Measurements from ENCODE around the gene ZCCHC7. TPM values are rescaled to one million over a fixed set of nuclear protein-coding genes. Genes with fewer than 3 reads are reported as not detected.

Gene ZCCHC7
- total and polyA plus RNA-seq, 10 of the 15 experiments (the other 5 are each of a cell fraction or from before 2014, with no cell fraction given) = 42.9 to 178 (median 53.3) TPM

DNA sequence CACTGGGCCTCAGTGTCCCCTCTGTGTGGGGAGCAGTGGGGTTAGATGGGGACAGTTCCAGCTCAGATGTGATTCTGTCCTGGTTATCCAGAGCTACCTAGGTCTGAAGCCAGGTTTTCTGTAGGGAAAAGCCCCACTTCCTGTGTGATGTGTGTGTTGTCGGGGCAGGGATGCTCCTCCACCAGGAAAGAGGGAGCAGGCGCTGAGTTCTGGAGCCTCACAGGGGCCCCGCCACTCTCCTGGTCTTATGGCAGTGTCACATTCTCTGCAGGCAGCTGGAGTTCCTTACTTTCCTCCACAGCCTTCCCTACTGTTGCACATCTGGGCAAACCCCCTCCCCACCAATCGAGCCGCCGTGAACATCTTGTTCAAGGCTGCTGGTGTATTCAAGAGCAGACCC lies 263.0 kb downstream of the ZCCHC7 start:
- RAD21 ChIA-PET (ENCODE audit: unreplicated experiment) = interaction anchor here (0.9 to 3.4 kb wide), 11 partner anchors 10 to 303 kb away, joined by 3 to 24 read pairs (median 4); no protein-coding TSS in a partner anchor
- intact Hi-C loops (cut with micrococcal nuclease; ENCODE audit: unreplicated experiment) = no loop called here
- DNase-seq (ENCODE audit: low read depth, low spot score) (no peak), FAIRE-seq (peak; percentile 61), ATAC-seq (no peak)
- in situ Hi-C loops (cut with MboI) = no loop called here
- no TSS peak for BruUV-seq (replicated peaks)
- peak overlapping the region; percentile 58 for H3K4me2 ChIP-seq (ENCODE audit: control insufficient read depth, insufficient read depth)
- peaks cover 60% of the 10 kb centered on the region for H3K4me1 ChIP-seq (ENCODE audit: control insufficient read depth, insufficient read depth, low read length)
- H3K9ac ChIP-seq (ENCODE audit: control insufficient read depth, insufficient read depth, low read length) = peak overlapping the region; percentile 64
- H2AFZ ChIP-seq (ENCODE audit: control insufficient read depth, low read depth, low read length) = peak overlapping the region; percentile 46; the same call in 1 of the 2 replicates
- CTCF ChIA-PET = interaction anchor here (0.9 to 4.0 kb wide), 11 partner anchors 8 to 357 kb away, joined by 3 to 23 read pairs (median 7); no protein-coding TSS in a partner anchor
- H4K20me1 ChIP-seq (ENCODE audit: control insufficient read depth, insufficient read depth) = no peaks in the 10 kb centered on the region
- 58% methylated on average over 6 of the region's 6 CpGs for WGBS (ENCODE audit: insufficient coverage, insufficient replicate concordance, low lambda C conversion rate, missing lambda C conversion rate)
- peaks cover 3% of the 10 kb centered on the region for H3K79me2 ChIP-seq (ENCODE audit: control insufficient read depth, insufficient read depth, low read length)
- TF ChIP-seq ZBTB33 (IDR thresholded peaks at IDR 0.05) (no peak), DPF2 (IDR thresholded peaks at IDR 0.05) (no peak), CEBPB (IDR thresholded peaks at IDR 0.05; ENCODE audit: borderline replicate concordance in 1 of 2, low read depth in 2 of 2, low read length in 2 of 2) (no peak), IRF5 (IDR thresholded peaks at IDR 0.05; ENCODE audit: borderline replicate concordance) (no peak), NFYA (IDR thresholded peaks at IDR 0.05; ENCODE audit: borderline replicate concordance, low read depth, low read length) (no peak), ESRRA (IDR thresholded peaks at IDR 0.05; ENCODE audit: low read length) (no peak), ZNF622 (IDR thresholded peaks at IDR 0.05) (no peak), PAX8 (IDR thresholded peaks at IDR 0.05) (no peak), SMC3 (IDR thresholded peaks at IDR 0.05; ENCODE audit: borderline replicate concordance, low read length) (no peak), ZNF274 (IDR thresholded peaks at IDR 0.05; ENCODE audit: insufficient read depth, insufficient read length) (no peak), PBX3 (IDR thresholded peaks at IDR 0.05; ENCODE audit: insufficient replicate concordance, low read depth, low read length) (no peak), YBX1 (IDR thresholded peaks at IDR 0.05) (no peak)
- TF ChIP-seq, protein P1, sequence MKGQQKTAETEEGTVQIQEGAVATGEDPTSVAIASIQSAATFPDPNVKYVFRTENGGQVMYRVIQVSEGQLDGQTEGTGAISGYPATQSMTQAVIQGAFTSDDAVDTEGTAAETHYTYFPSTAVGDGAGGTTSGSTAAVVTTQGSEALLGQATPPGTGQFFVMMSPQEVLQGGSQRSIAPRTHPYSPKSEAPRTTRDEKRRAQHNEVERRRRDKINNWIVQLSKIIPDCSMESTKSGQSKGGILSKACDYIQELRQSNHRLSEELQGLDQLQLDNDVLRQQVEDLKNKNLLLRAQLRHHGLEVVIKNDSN (IDR thresholded peaks at IDR 0.05; ENCODE audit: borderline replicate concordance, extremely low read length, insufficient read depth, low read depth, low read length) = no peak
- POLR2A ChIA-PET = interaction anchor here (1.5 to 3.3 kb wide), 6 partner anchors 7 to 82 kb away, joined by 3 to 46 read pairs (median 10); no protein-coding TSS in a partner anchor
- H3K9me3 ChIP-seq (replicated peaks; ENCODE audit: control insufficient read depth, insufficient read depth, low read length) = peaks cover 2% of the 10 kb centered on the region; the same call in 2 of the 3 replicates
- SMC1A ChIA-PET (ENCODE audit: uncharacterized antibody, unreplicated experiment) = interaction anchor here (0.7 to 3.6 kb wide), 14 partner anchors 9 to 91 kb away, joined by 3 to 40 read pairs (median 4); no protein-coding TSS in a partner anchor
- peak overlapping the region; percentile 92 for H3K27ac ChIP-seq (ENCODE audit: control insufficient read depth, insufficient read depth)
- H3K4me3 ChIP-seq = no peak overlapping the region
- H3K27me3 ChIP-seq (replicated peaks in 1 of 2; ENCODE audit: control insufficient read depth in 2 of 2, insufficient read depth in 2 of 2, low read length in 1 of 2) = no peaks in the 10 kb centered on the region
- H3K36me3 ChIP-seq (ENCODE audit: control insufficient read depth in 2 of 2, insufficient read depth in 2 of 2, low read length in 1 of 2) = no peaks in the 10 kb centered on the region

Measured in GM12878 (cell line).